Stimulated activated CD4-positive, alpha-beta T cell treated with anti-CD3 and anti-CD28 coated beads, Interleukin-4, amount 100 ng/mL, for 24 hours (primary cell): ENCODE data around the gene MTNR1B.

ENCODE experiments used
- DNase-seq: peaks from one replicate; pipeline ENCODE4 v3.0.0-alpha.2; 2020

The MTNR1B gene

GRCh38 chr11:92969634-92970347 is at the start of gene MTNR1B:
Gene MTNR1B (plus strand): TSS chr11:92969651. CDS start chr11:92969726, 75 bp downstream.
- no peak for DNase-seq

DNA sequence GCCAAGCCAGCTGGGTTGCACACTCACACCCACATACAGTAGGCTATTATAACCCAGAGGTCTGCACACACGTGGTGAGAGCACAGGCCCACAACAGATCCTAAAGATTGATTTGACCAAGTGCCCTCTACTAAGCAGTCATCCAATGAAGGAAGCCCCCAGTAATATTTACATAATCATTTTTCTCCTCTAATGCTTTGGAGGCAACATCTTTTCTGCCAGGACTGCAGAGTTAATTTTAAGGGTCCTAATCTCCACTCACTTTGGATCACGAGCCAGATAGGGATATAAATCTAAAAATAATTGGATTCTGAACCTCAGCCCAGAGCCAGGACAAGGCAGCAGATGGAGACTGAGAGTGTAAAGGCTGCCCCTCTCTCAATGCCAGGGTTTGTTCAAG is 49.1 kb upstream of the MTNR1B start:
- DNase-seq: no peak

- DNase-seq: no peak
Measured at GRCh38 chr11:92922731-92923130, 46.7 kb upstream of the MTNR1B start.

DNA sequence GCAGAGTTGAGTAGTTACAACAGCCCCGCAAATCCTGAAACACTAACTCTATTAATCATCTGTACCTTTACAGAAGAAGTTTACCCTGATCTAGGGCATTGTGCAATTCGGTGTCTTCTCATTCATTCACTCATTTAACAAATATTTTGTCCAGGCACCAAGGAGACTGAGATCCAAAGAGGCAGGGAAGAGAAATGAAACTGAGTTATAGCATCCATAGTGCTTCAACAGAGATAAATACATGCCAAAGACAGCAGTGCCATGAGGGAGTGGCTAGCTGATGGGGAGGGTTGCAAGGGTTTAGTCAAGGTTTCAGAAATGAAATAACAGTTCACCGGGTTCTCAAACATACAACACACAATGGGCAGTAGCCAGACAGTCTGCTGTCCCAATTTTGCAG is 40.2 kb upstream of the MTNR1B start:
- no peak for DNase-seq

GRCh38 chr11:92929653-92930052 is 39.8 kb upstream of the MTNR1B start:
- no peak for DNase-seq

GRCh38 chr11:92931746-92932422 is 37.6 kb upstream of the MTNR1B start:
- no peak for DNase-seq

GRCh38 chr11:92939305-92939704 is 30.1 kb upstream of the MTNR1B start:
- no peak for DNase-seq

- no peak for DNase-seq
Measured at GRCh38 chr11:92941676-92942571, 27.5 kb upstream of the MTNR1B start.

DNA sequence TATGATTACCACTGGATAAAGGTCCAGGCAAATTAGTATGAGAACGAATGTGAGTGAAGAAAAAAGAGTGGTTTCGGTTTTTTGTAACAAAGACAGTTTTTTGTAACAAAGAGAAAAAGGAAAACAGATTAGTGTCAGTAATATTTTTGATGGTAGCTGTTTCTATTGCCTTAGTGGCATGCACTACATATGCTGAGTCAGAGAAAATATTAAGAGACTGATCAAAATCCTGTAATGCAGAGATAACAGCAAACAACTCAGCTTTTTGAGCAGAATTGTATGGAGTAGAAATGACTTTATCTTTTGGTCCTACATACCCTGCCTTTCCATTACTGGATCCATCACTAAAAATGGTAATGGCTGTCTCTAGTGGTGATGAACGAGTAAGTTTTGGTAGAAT is 22.7 kb upstream of the MTNR1B start:
- DNase-seq: no peak

GRCh38 chr11:92948116-92948515 is 21.3 kb upstream of the MTNR1B start:
- DNase-seq: no peak

GRCh38 chr11:92954003-92954402 is 15.4 kb upstream of the MTNR1B start:
- no peak for DNase-seq

DNA sequence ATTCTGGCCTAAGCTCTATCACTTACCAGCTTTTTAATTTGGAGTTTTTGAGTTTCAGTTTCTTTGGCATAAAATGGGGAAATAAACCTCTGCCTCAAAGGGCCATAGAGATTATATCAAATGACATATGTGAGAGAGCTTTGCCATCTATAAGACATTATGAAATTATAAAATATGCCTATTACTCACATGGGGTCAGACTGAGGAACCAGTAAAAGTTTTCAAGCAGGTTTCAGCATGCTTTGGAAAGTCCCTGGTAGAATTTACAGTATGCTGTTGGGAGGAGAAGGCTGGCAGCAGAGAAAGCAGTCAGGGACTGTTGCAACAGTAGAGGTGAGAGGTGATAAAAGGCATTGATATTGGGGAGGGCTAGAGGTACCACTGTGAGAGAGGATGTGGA is 13.6 kb upstream of the MTNR1B start:
- DNase-seq: no peak

DNA sequence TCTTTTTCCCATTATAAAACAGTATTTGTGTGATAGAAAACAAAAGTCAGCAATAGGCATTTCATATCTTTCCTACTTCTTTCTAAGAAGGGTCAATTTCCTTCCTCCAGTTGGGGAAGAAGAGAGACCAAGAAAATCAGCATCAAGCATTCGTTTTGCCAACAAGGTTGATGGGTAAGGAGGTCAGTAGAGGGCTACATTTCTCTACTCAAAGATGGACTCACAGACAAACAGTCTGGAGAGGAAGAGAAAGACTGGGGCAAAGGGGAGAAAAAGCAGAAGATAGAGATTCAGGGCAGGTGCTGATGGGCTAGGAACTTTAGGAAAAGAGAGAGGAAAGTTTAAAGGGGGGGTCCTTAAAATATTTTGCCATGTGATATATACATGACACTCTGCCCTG is 8.6 kb upstream of the MTNR1B start:
- DNase-seq: no peak

GRCh38 chr11:92962446-92962845 is 7.0 kb upstream of the MTNR1B start:
- no peak for DNase-seq

- no peak for DNase-seq
Measured at GRCh38 chr11:92964471-92964870, 5.0 kb upstream of the MTNR1B start.

GRCh38 chr11:92965196-92965595 is 4.3 kb upstream of the MTNR1B start:
- no peak for DNase-seq

DNA sequence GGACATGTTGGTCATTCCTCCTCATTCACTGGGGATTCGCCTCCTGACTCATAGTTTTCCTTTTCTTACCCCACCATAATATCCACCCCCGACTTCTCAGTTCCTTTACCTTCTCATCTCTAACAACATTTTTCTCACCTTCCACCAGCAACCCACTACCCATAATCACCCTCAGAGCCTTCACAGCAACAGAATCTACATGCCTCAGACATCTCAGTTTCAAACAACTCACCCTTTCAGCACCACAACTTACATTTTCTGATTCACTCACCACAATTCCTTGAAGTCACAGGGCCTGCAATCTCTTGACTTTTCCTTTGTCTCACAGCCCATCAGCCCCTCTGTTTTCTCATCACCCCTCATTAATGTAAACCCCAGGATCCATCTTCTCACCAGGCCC is 2.3 kb upstream of the MTNR1B start:
- DNase-seq: no peak

GRCh38 chr11:92967867-92968266 is 1.6 kb upstream of the MTNR1B start:
- no peak for DNase-seq

DNA sequence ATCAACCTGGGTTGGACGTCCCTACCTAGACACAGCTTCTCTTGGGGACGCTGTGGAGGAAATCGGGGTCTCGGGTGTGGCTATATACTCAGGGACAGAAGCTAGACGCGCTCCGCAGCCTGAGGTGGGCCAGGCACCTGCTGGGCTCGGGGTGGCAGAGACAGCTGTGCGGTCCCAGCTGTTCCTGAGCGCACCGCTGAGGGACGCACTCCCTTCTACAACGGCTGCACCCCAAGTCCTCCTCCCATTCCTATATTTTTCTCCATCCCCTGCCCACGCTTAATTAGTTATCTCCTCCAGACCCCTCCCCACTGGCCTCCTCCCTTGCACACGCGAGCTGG is 188 bp upstream of the MTNR1B start:
- DNase-seq: no peak

GRCh38 chr11:92972248-92972647 is 2.8 kb downstream of the MTNR1B start:
- no peak for DNase-seq

DNA sequence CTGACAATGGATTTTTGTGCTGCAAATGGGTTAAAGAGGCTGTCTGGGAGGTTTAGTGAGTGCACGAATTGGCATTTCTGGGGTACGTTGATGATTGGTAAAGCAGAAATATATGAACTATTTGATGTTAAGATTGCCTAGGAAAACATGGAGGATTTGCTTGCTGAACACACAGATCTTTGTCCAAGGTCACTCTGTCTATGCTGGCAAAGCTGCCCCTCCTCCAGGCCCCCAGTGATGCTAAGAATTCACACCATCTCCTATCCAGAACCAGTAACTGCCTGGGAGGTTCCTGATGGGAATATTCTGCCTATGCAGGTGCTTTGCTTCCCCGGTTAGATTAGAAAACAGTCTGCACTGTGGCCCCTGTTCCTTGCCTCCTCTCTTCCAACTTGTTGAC is 5.8 kb downstream of the MTNR1B start:
- DNase-seq: no peak

GRCh38 chr11:92976681-92977080 is 7.2 kb downstream of the MTNR1B start:
- no peak for DNase-seq

GRCh38 chr11:92977401-92977800 is 8.0 kb downstream of the MTNR1B start:
- DNase-seq: no peak
